OCI-LY3 (cell line): ENCODE data around the gene KRT81.

Experiments used
- CTCF ChIP-seq: fragments of 200-600, 300-600 bp; sonication (generic); IDR thresholded peaks from 2 replicates; pipeline ENCODE4 v1.5.1; 2014; ENCODE audit warnings: antibody characterized with exemption, low read length, low read depth
- EZH2phosphoT487 ChIP-seq: fragments of 200-600 bp; shearing (Covaris generic); IDR thresholded peaks from 2 replicates; pipeline ENCODE4 v1.6.1; 2018; ENCODE audit warnings: antibody characterized with exemption, mixed run types, low read depth

GRCh38 chr12:52274521-52275120, 16.7 kb downstream of the KRT81 start, which contains the start of gene KRT86:
- TF ChIP-seq CTCF (no peak), EZH2phosphoT487 (no peak)
